Stimulated activated naive CD8-positive, alpha-beta T cell treated with anti-CD3 and anti-CD28 coated beads, Interleukin-15, amount 100 ng/mL, for 72 hours (primary cell): ENCODE measurements around the gene MICAL3.
"Not testable (repeated sequence)": the region's sequence is repeated elsewhere in the genome, so short reads cannot be mapped to it uniquely, and the experiment has no call there.

ENCODE experiments used
- ATAC-seq: fragments of 150-1000 bp; cut with Tn5 transposase; 2 replicates; pipeline ENCODE4 v1.10.0; 2021; ENCODE audit warnings: mild to moderate bottlenecking, moderate library complexity
- DNase-seq, 2 donors: peaks; one replicate each; pipeline ENCODE4 v3.0.0; 2021 to 2022
- H3K27ac Mint-ChIP-seq, 2 donors: one replicate each; pipeline ENCODE4 v1.8.0; 2022; ENCODE audit warnings: mild to moderate bottlenecking in 2 of 2, mixed read lengths in 2 of 2, moderate library complexity in 2 of 2
- H3K27me3 Mint-ChIP-seq: one replicate; pipeline ENCODE4 v1.8.0; 2022; ENCODE audit warnings: mixed read lengths
- H3K4me1 Mint-ChIP-seq: one replicate; pipeline ENCODE4 v1.8.0; 2022; ENCODE audit warnings: mild to moderate bottlenecking, mixed read lengths
- H3K4me3 Mint-ChIP-seq, 2 donors: one replicate each; pipeline ENCODE4 v1.8.0; 2022; ENCODE audit warnings: mild to moderate bottlenecking in 2 of 2, mixed read lengths in 2 of 2, moderate library complexity in 1 of 2
- H3K9me3 Mint-ChIP-seq, 2 donors: one replicate each; pipeline ENCODE4 v1.8.0; 2022; ENCODE audit warnings: mixed read lengths in 2 of 2

Gene MICAL3

GRCh38 chr22:17949642-17950473 lies 74.5 kb downstream of the MICAL3 start:
- Mint-ChIP-seq H3K4me1 (peaks cover 12% of the 10 kb centered on the region), H3K27me3 (no peaks in the 10 kb centered on the region), H3K9me3 (no peaks in the 10 kb centered on the region), H3K4me3 (no peak overlapping the region), H3K27ac (no peak overlapping the region)
- ATAC-seq: no peak
- DNase-seq: no peak

- ATAC-seq (no peak), DNase-seq (no peak)
- H3K27me3 Mint-ChIP-seq: no peaks in the 10 kb centered on the region
- H3K4me1 Mint-ChIP-seq: peaks cover 6% of the 10 kb centered on the region
- H3K27ac Mint-ChIP-seq: no peak overlapping the region
- H3K9me3 Mint-ChIP-seq: no peaks in the 10 kb centered on the region
- H3K4me3 Mint-ChIP-seq: no peak overlapping the region
Observed at GRCh38 chr22:17948101-17948500, 76.3 kb downstream of the MICAL3 start.

- ATAC-seq (no peak), DNase-seq (no peak)
- H3K9me3 Mint-ChIP-seq: no peaks in the 10 kb centered on the region
- H3K27me3 Mint-ChIP-seq: no peaks in the 10 kb centered on the region
- peaks cover 6% of the 10 kb centered on the region for H3K4me1 Mint-ChIP-seq
- no peak overlapping the region for H3K4me3 Mint-ChIP-seq
- peak overlapping the region in 1 of 2 donors; percentile 27 for H3K27ac Mint-ChIP-seq
Observed at GRCh38 chr22:17946662-17947367, 77.5 kb downstream of the MICAL3 start.

- H3K27me3 Mint-ChIP-seq: no peaks in the 10 kb centered on the region
- no peak for ATAC-seq
- peaks cover 6% of the 10 kb centered on the region for H3K4me1 Mint-ChIP-seq
- peak overlapping the region in 1 of 2 donors; percentile 51 for H3K27ac Mint-ChIP-seq
- no peak for DNase-seq
- H3K9me3 Mint-ChIP-seq: no peaks in the 10 kb centered on the region
- no peak overlapping the region for H3K4me3 Mint-ChIP-seq
Observed at GRCh38 chr22:17945888-17946648, 78.3 kb downstream of the MICAL3 start.

GRCh38 chr22:17945156-17945887 lies 79.0 kb downstream of the MICAL3 start:
- ATAC-seq: no peak
- Mint-ChIP-seq H3K27ac (peak overlapping the region in 1 of 2 donors; percentile 31), H3K4me3 (no peak overlapping the region), H3K27me3 (no peaks in the 10 kb centered on the region), H3K4me1 (peaks cover 7% of the 10 kb centered on the region), H3K9me3 (no peaks in the 10 kb centered on the region)
- no peak for DNase-seq

GRCh38 chr22:17944256-17944655 lies 80.1 kb downstream of the MICAL3 start:
- Mint-ChIP-seq H3K27me3 (no peaks in the 10 kb centered on the region), H3K4me3 (no peak overlapping the region), H3K4me1 (peaks cover 12% of the 10 kb centered on the region), H3K9me3 (no peaks in the 10 kb centered on the region), H3K27ac (peak overlapping the region in 1 of 2 donors; percentile 74)
- ATAC-seq (no peak), DNase-seq (no peak)

- H3K4me3 Mint-ChIP-seq: no peak overlapping the region
- no peaks in the 10 kb centered on the region for H3K9me3 Mint-ChIP-seq
- H3K27me3 Mint-ChIP-seq: no peaks in the 10 kb centered on the region
- H3K27ac Mint-ChIP-seq: peak overlapping the region in 1 of 2 donors; percentile 86
- H3K4me1 Mint-ChIP-seq: peaks cover 12% of the 10 kb centered on the region
- ATAC-seq (no peak), DNase-seq (no peak)
Observed at GRCh38 chr22:17943533-17944249, 80.7 kb downstream of the MICAL3 start.

- Mint-ChIP-seq H3K27me3 (no peaks in the 10 kb centered on the region), H3K9me3 (no peaks in the 10 kb centered on the region), H3K4me3 (no peak overlapping the region), H3K27ac (no peak overlapping the region), H3K4me1 (peaks cover 12% of the 10 kb centered on the region)
- ATAC-seq (no peak), DNase-seq (no peak)
Observed at GRCh38 chr22:17942721-17943120, 81.6 kb downstream of the MICAL3 start.

- no peaks in the 10 kb centered on the region for H3K27me3 Mint-ChIP-seq
- ATAC-seq: no peak
- H3K27ac Mint-ChIP-seq: no peak overlapping the region
Observed at GRCh38 chr22:17941471-17942406, 82.6 kb downstream of the MICAL3 start.

GRCh38 chr22:17939579-17939978 lies 84.8 kb downstream of the MICAL3 start:
- H3K27ac Mint-ChIP-seq: no peak overlapping the region
- ATAC-seq: no peak
- no peak overlapping the region for H3K4me3 Mint-ChIP-seq
- no peaks in the 10 kb centered on the region for H3K9me3 Mint-ChIP-seq
- no peaks in the 10 kb centered on the region for H3K27me3 Mint-ChIP-seq
- peaks cover 6% of the 10 kb centered on the region for H3K4me1 Mint-ChIP-seq
- no peak for DNase-seq

More at GRCh38 chr22:17941471-17942406, 82.6 kb downstream of the MICAL3 start:
- H3K9me3 Mint-ChIP-seq: no peaks in the 10 kb centered on the region
- DNase-seq: no peak
- no peak overlapping the region for H3K4me3 Mint-ChIP-seq
- peaks cover 12% of the 10 kb centered on the region for H3K4me1 Mint-ChIP-seq

- H3K4me1 Mint-ChIP-seq: peaks cover 12% of the 10 kb centered on the region
- H3K27me3 Mint-ChIP-seq: no peaks in the 10 kb centered on the region
- ATAC-seq: no peak
- H3K27ac Mint-ChIP-seq: no peak overlapping the region
- no peak overlapping the region for H3K4me3 Mint-ChIP-seq
- no peaks in the 10 kb centered on the region for H3K9me3 Mint-ChIP-seq
- no peak for DNase-seq
Observed at GRCh38 chr22:17939011-17939410, 85.3 kb downstream of the MICAL3 start.

GRCh38 chr22:17938484-17938924 lies 85.9 kb downstream of the MICAL3 start:
- no peak for ATAC-seq
- no peak for DNase-seq
- Mint-ChIP-seq H3K27ac (no peak overlapping the region), H3K27me3 (no peaks in the 10 kb centered on the region), H3K4me3 (no peak overlapping the region), H3K9me3 (no peaks in the 10 kb centered on the region), H3K4me1 (peaks cover 17% of the 10 kb centered on the region)

- ATAC-seq, DNase-seq, H3K27me3 Mint-ChIP-seq, H3K27ac Mint-ChIP-seq, H3K4me3 Mint-ChIP-seq, H3K9me3 Mint-ChIP-seq: not testable (repeated sequence)
- H3K4me1 Mint-ChIP-seq: peaks cover 32% of the 10 kb centered on the region
Observed at GRCh38 chr22:17932457-17932856, 91.9 kb downstream of the MICAL3 start.

GRCh38 chr22:17931400-17931825 lies 92.9 kb downstream of the MICAL3 start:
- Mint-ChIP-seq H3K4me1 (peaks cover 32% of the 10 kb centered on the region), H3K4me3 (no peak overlapping the region), H3K27ac (no peak overlapping the region), H3K27me3 (no peaks in the 10 kb centered on the region), H3K9me3 (no peaks in the 10 kb centered on the region)
- DNase-seq (no peak), ATAC-seq (no peak)
